Colonic mucosa (tissue), 4 donors: ENCODE measurements around the gene IL1F10. TPM values are rescaled to one million over a fixed set of nuclear protein-coding genes. Genes with fewer than 3 reads are reported as not detected.

Experiments
- DNase-seq: peaks from one replicate; pipeline ENCODE4 v3.0.0-alpha.2; 2020
- H3K27ac ChIP-seq: fragments of 200-600 bp; one replicate; pipeline ENCODE4 v1.8.0; 2021
- H3K27me3 ChIP-seq: fragments of 200-600 bp; one replicate; pipeline ENCODE4 v1.8.0; 2021
- H3K36me3 ChIP-seq: fragments of 200-600 bp; one replicate; pipeline ENCODE4 v1.8.0; 2021
- H3K4me1 ChIP-seq: fragments of 200-600 bp; one replicate; pipeline ENCODE4 v1.8.0; 2021; ENCODE audit warnings: mild to moderate bottlenecking
- H3K4me3 ChIP-seq: fragments of 200-600 bp; one replicate; pipeline ENCODE4 v1.8.0; 2021
- H3K9ac ChIP-seq, 2 donors: one replicate each; pipeline ENCODE4 v1.7.0; 2013; ENCODE audit warnings: control low read depth in 2 of 2, low read depth in 2 of 2, low read length in 2 of 2
- H3K9me3 ChIP-seq: fragments of 200-600 bp; one replicate; pipeline ENCODE4 v1.8.0; 2021
- intact Hi-C: fragments of 100-400 bp; cut with DNase I; formaldehyde crosslinking; loops from one replicate; pipeline ENCODE4 v1.14.1; 2022
- total RNA-seq, 2 donors: library from RNA; stranded (reverse); fragmentation: NEBNext Ultra II Directional in 1 of 2; extraction: Animal tissue kit (Norgen Biotek cat#: 25700) in 1 of 2; gene quantifications; one replicate each; pipeline ENCODE4 v1.2.1, GENCODE V29; 2021
- TF ChIP-seq, protein P1 (sequence below): fragments of 200-600 bp; IDR thresholded peaks from one replicate; pipeline ENCODE4 v1.8.0; 2022; ENCODE audit warnings: antibody characterized with exemption, mild to moderate bottlenecking
- donor health status: healthy.
- donor health status: DM: no; HTN: no; CAD: no.
- donor health status: DM: no; HTN: no; CAD: no.

Gene IL1F10
- total RNA-seq, 2 donors from 2014 or later: not detected

DNA sequence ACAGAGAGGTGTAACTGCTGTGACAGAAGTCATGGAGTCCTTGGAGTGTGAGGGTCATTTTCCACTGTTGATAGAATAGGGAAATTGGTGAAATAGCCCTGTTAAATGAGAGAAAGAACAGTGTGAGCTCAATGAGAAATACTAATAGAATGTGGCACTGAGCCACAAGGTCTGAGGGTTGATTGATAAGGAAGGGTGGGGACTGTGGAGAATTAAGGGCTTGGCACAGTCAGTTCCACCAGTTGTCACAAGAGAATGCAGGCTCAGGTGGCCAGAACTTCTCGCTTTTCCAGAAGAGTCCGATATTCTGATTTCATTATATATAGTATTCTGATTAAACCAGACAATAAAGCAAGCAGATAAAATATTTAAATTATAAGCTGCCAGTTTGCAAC, 50.5 kb downstream of the IL1F10 start:
- no peak for DNase-seq
- no peak overlapping the region for H3K4me3 ChIP-seq
- peak overlapping the region; percentile 11 for H3K27ac ChIP-seq
- TF ChIP-seq, protein P1, sequence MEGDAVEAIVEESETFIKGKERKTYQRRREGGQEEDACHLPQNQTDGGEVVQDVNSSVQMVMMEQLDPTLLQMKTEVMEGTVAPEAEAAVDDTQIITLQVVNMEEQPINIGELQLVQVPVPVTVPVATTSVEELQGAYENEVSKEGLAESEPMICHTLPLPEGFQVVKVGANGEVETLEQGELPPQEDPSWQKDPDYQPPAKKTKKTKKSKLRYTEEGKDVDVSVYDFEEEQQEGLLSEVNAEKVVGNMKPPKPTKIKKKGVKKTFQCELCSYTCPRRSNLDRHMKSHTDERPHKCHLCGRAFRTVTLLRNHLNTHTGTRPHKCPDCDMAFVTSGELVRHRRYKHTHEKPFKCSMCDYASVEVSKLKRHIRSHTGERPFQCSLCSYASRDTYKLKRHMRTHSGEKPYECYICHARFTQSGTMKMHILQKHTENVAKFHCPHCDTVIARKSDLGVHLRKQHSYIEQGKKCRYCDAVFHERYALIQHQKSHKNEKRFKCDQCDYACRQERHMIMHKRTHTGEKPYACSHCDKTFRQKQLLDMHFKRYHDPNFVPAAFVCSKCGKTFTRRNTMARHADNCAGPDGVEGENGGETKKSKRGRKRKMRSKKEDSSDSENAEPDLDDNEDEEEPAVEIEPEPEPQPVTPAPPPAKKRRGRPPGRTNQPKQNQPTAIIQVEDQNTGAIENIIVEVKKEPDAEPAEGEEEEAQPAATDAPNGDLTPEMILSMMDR: no peak
- no peak overlapping the region for H3K9ac ChIP-seq
- no peaks in the 10 kb centered on the region for H3K27me3 ChIP-seq
- H3K36me3 ChIP-seq: no peaks in the 10 kb centered on the region
- intact Hi-C loops: no loop called here
- H3K4me1 ChIP-seq: no peaks in the 10 kb centered on the region
- no peaks in the 10 kb centered on the region for H3K9me3 ChIP-seq

DNA sequence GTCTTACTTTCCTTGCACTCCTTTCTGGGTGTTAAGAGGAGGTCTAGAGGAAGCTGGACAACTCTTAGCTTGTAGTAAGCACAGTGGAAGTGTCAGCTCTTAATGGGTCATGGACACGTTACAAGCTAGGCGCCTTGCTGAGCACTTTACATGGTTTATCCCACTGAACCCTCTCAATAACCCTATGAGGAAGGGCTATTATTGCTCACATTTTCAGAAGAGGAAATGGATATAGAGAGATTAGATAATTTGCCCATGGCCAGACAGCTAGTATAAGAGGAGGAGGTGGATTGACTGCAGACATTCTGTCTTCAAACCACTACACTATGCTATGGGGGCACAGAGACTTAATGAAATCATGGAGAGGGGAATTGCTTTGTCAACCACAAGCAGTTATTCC, 51.3 kb downstream of the IL1F10 start:
- intact Hi-C loops: no loop called here
- TF ChIP-seq, protein P1: no peak
- Histone ChIP-seq H3K4me1 (no peaks in the 10 kb centered on the region), H3K27me3 (no peaks in the 10 kb centered on the region), H3K36me3 (no peaks in the 10 kb centered on the region), H3K9me3 (no peaks in the 10 kb centered on the region), H3K9ac (no peak overlapping the region), H3K27ac (no peak overlapping the region), H3K4me3 (no peak overlapping the region)
- DNase-seq: no peak

DNA sequence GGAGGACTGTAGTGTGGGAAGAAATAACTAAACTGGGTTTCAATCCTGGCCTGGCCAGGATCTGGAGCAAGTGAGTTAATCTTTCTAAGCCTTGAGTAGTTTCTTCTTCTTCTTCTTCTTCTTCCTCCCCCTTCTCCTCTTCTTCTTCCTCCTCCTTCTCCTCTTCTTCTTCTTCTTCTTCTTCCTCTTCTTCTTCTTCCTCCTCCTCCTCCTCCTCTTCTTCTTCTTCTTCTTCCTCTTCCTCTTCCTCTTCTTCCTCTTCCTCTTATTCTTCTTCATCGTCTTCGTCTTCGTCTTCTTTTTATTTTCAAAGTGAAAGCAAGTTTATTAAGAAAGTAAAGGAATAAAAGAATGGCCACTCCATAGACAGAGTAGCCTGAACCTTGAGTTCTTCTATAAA, 53.1 kb downstream of the IL1F10 start:
- intact Hi-C loops: no loop called here
- H3K27me3 ChIP-seq: no peaks in the 10 kb centered on the region
- DNase-seq: no peak
- H3K4me1 ChIP-seq: no peaks in the 10 kb centered on the region
- H3K9me3 ChIP-seq: no peaks in the 10 kb centered on the region
- H3K27ac ChIP-seq: no peak overlapping the region
- TF ChIP-seq, protein P1: no peak
- no peak overlapping the region for H3K4me3 ChIP-seq
- no peak overlapping the region for H3K9ac ChIP-seq
- no peaks in the 10 kb centered on the region for H3K36me3 ChIP-seq

DNA sequence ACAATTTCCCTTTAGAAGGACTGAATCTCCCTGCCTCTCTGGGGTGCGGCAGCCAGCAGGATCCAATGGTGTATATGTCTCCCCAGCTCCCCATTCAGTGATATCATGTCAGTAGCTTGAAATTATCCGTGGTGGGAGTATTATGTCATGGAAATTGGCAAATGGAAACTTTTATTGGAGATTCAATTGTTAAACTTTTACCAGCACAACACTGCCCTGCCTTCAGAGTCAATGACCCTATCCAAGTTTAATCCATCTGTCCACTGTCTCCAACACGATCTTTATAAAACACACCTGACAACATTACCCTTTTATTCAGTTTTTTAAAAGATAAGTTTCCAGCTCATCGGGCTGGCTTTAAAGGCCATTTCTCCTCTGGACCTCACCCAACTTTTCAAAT, 54.6 kb downstream of the IL1F10 start:
- DNase-seq: no peak
- Histone ChIP-seq H3K36me3 (no peaks in the 10 kb centered on the region), H3K27ac (no peak overlapping the region), H3K27me3 (no peaks in the 10 kb centered on the region), H3K9ac (no peak overlapping the region), H3K4me1 (no peaks in the 10 kb centered on the region), H3K4me3 (no peak overlapping the region), H3K9me3 (no peaks in the 10 kb centered on the region)
- TF ChIP-seq, protein P1: no peak
- intact Hi-C loops: no loop called here

DNA sequence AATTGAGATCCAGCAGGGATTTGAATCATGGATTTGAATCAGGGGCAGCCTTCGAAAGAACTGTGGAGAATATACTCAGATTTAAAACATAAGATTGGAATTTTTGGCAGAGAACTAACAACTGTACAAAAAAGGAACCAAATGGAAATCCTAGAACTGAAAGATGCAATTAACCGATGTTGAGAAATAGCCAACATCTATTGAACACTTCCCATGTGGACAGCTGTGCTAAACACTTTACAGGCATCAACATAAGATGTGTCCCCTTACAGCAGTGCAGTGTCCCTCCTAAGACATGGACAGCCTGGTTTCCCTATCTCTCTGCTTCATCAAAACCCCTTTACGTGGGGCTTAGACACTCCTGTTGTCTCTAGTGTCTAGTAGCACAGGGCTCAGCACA, 56.0 kb downstream of the IL1F10 start:
- no peaks in the 10 kb centered on the region for H3K9me3 ChIP-seq
- no peak overlapping the region for H3K4me3 ChIP-seq
- H3K27ac ChIP-seq: no peak overlapping the region
- no peak for DNase-seq
- no peaks in the 10 kb centered on the region for H3K36me3 ChIP-seq
- H3K9ac ChIP-seq: no peak overlapping the region
- TF ChIP-seq, protein P1: no peak
- no peaks in the 10 kb centered on the region for H3K4me1 ChIP-seq
- H3K27me3 ChIP-seq: no peaks in the 10 kb centered on the region
- intact Hi-C loops: no loop called here
